ENCODE data around the gene HOPX. TPM values are rescaled to one million over a fixed set of nuclear protein-coding genes. Genes with fewer than 3 reads are reported as not detected.

HOPX gene
- total RNA-seq, 2 donors from 2014 or later = 2.0 to 3.1 TPM

DNA sequence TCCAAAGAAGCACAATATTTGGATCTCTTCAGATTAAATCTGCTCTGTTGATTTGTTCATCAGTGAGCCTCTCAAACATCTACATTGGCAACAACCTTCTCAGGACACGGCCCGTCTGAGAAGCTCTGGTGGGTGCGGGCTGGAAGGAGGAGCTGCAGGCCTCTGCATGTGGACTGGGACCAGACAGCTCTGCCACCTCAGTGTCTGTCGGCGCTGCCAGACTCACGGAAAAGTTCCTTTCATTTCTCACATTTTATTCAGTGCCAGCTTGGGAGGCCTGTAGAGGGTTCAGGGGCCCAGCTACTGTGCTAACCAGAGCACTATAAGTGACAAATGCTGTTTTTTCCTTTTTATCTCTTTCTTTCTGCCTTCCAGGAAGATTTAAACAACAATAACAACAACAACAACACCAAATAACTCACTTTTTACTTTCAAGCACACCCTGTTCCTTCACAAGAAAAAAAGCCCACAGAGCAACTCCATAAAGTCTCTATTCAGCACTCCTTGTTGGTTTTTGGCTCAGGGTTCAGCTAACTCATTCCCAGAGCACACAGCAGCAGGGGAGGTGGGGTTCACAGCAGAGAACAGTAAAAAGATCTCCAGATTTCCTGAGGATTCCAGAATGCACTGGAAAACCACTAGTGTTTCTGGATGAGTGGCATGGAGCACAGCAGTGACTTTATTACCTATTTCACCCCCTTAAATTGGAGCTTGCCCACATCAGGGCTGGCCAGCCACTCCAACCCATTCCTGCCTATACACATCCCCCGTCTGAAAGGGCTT is 23.2 kb upstream of the HOPX start:
- no peaks in the 10 kb centered on the region for H3K36me3 ChIP-seq
- DNase-seq (ENCODE audit: low spot score) (no peak), ATAC-seq (ENCODE audit: insufficient number of reproducible peaks, low FRiP score, low read depth) (no peak)
- H3K27me3 ChIP-seq (replicated peaks; ENCODE audit: insufficient read depth) = no peaks in the 10 kb centered on the region
- H3K9me3 ChIP-seq = no peaks in the 10 kb centered on the region
- TF ChIP-seq, protein P1, sequence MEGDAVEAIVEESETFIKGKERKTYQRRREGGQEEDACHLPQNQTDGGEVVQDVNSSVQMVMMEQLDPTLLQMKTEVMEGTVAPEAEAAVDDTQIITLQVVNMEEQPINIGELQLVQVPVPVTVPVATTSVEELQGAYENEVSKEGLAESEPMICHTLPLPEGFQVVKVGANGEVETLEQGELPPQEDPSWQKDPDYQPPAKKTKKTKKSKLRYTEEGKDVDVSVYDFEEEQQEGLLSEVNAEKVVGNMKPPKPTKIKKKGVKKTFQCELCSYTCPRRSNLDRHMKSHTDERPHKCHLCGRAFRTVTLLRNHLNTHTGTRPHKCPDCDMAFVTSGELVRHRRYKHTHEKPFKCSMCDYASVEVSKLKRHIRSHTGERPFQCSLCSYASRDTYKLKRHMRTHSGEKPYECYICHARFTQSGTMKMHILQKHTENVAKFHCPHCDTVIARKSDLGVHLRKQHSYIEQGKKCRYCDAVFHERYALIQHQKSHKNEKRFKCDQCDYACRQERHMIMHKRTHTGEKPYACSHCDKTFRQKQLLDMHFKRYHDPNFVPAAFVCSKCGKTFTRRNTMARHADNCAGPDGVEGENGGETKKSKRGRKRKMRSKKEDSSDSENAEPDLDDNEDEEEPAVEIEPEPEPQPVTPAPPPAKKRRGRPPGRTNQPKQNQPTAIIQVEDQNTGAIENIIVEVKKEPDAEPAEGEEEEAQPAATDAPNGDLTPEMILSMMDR (IDR thresholded peaks at IDR 0.05) = no peak
- H3K4me3 ChIP-seq = no peak overlapping the region
- H3K4me1 ChIP-seq (ENCODE audit: control insufficient read depth in 1 of 2, low read depth in 2 of 2) = no peaks in the 10 kb centered on the region
- no peak overlapping the region for H3K27ac ChIP-seq

DNA sequence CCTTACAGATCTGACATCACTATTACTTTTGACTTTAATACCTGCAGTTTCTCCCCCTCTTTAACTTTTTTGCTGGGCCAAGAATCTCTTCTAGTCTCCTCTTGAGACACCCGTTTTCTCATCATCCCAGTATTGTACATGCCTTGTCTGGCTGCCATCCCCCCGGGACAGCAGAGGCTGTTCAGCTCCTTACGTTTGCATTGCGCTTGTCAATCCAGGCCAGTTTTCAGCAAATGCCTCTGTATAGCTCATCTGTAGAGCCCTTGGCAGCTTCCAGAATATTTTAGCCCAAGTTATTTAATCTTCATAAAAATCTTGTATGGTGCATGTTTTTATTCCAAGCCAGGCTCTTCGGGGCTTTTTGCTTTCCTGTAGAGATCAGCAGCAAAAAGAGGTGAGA is 22.3 kb upstream of the HOPX start:
- ATAC-seq (ENCODE audit: insufficient number of reproducible peaks, low FRiP score, low read depth) (no peak), DNase-seq (ENCODE audit: low spot score) (no peak)
- Histone ChIP-seq H3K4me3 (no peak overlapping the region), H3K4me1 (ENCODE audit: control insufficient read depth in 1 of 2, low read depth in 2 of 2) (no peaks in the 10 kb centered on the region), H3K27ac (no peak overlapping the region), H3K27me3 (replicated peaks; ENCODE audit: insufficient read depth) (no peaks in the 10 kb centered on the region), H3K9me3 (no peaks in the 10 kb centered on the region), H3K36me3 (no peaks in the 10 kb centered on the region)
- TF ChIP-seq, protein P1 (IDR thresholded peaks at IDR 0.05) = no peak

DNA sequence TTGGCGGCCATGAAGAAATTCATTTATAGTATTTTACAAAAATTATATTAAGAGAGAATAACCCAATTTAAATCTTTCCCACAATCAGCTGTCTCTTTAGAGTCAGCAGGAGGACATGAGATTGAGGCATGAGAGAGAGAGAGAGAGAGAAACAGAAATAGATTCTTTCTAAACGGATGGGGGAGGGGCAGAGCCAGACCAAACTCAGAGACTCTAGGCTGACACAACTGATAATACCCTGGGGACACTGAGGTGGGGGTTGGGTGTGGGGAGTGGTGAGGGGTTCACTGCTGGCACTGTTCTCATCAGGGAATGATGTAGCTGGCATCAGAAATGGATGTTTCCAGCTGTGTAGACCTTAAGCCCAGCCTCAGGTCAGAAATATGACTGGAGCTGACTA is 20.5 kb upstream of the HOPX start:
- no peak overlapping the region for H3K4me3 ChIP-seq
- no peak for ATAC-seq (ENCODE audit: insufficient number of reproducible peaks, low FRiP score, low read depth)
- TF ChIP-seq, protein P1 (IDR thresholded peaks at IDR 0.05) = no peak

DNA sequence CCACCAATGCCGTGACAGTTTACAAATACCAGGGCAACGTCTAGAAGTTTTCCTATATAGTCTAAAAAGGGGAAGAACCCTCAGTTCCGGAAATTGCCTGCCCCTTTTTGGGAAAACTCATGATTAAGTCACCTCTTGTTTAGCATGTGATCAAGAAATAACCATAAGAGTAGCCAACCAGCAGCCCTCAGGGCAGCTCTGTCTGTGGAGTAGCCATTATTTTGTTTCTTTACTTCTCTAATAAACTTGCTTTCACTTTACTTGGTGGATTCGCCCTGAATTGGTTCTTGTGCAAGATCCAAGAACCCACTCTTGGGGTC is 20.0 kb upstream of the HOPX start:
- H3K4me1 ChIP-seq (ENCODE audit: control insufficient read depth in 1 of 2, low read depth in 2 of 2) = no peaks in the 10 kb centered on the region
- DNase-seq (ENCODE audit: low spot score) (no peak), ATAC-seq (ENCODE audit: insufficient number of reproducible peaks, low FRiP score, low read depth) (no peak)
- no peaks in the 10 kb centered on the region for H3K27me3 ChIP-seq (replicated peaks; ENCODE audit: insufficient read depth)
- no peaks in the 10 kb centered on the region for H3K36me3 ChIP-seq
- no peak overlapping the region for H3K27ac ChIP-seq
- H3K4me3 ChIP-seq = no peak overlapping the region
- TF ChIP-seq, protein P1 (IDR thresholded peaks at IDR 0.05) = no peak
- H3K9me3 ChIP-seq = no peaks in the 10 kb centered on the region

More for the DNA sequence above, 20.5 kb upstream of the HOPX start:
- DNase-seq (ENCODE audit: low spot score) = no peak
- no peaks in the 10 kb centered on the region for H3K36me3 ChIP-seq
- H3K27ac ChIP-seq = no peak overlapping the region
- H3K27me3 ChIP-seq (replicated peaks; ENCODE audit: insufficient read depth) = no peaks in the 10 kb centered on the region
- no peaks in the 10 kb centered on the region for H3K9me3 ChIP-seq
- no peaks in the 10 kb centered on the region for H3K4me1 ChIP-seq (ENCODE audit: control insufficient read depth in 1 of 2, low read depth in 2 of 2)

DNA sequence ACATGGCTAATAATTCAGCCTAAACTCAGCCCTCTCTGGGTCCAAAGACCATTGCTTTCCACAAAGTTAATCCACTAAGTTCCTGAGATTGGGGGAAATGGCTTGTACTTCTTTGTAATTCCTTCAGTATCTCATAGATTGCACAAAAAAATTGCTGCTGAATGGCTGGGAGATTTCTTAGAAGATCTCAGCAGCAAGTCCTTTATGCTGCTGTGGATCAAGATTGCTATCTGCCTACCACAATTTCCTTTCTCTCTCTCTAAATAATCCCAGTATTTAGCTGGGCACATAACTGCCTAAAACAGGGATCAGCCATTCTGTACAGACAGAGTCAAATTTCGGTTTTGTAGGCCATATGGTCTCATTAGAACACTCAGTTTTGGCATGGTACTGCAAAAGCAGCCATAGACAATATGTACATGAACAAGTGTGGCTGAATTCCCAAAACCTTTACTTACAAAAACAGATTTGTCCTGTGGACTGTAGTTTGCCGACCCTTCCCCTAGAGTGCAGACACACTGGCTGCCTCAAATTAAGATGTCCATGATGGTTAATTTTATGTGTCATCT is 18.5 kb upstream of the HOPX start:
- Histone ChIP-seq H3K4me3 (no peak overlapping the region), H3K4me1 (ENCODE audit: control insufficient read depth in 1 of 2, low read depth in 2 of 2) (no peaks in the 10 kb centered on the region), H3K27me3 (replicated peaks; ENCODE audit: insufficient read depth) (no peaks in the 10 kb centered on the region), H3K36me3 (no peaks in the 10 kb centered on the region), H3K9me3 (no peaks in the 10 kb centered on the region), H3K27ac (no peak overlapping the region)
- DNase-seq (ENCODE audit: low spot score) (no peak), ATAC-seq (ENCODE audit: insufficient number of reproducible peaks, low FRiP score, low read depth) (no peak)
- TF ChIP-seq, protein P1 (IDR thresholded peaks at IDR 0.05) = no peak
